NCI-H128 (cell line): ENCODE measurements around the gene NEGR1.

Experiments
- DNase-seq: peaks from one replicate; lab custom pipeline; 2025; ENCODE audit not compliant: unreplicated experiment; lab: John Stamatoyannopoulos, UW

Gene NEGR1

DNA sequence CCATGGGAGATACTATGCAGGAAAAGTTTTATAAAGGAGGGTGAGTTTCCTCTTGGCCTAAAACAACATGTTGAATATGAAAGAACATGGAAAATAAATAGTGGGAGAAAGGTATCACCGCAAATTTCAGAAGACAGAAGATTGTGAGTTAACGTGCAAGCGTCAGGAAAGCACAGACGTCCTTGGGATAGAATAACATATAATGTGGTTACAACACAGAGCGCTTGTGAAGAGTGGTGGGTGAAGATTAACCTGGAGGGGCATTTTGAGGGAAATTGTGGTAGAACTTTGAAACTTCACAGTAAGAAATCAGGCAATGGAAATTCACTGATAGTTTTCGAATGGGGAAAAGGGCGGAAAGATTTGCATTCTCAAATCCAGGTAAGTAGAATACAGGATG, 47.3 kb downstream of the NEGR1 start:
- no peak for DNase-seq

DNA sequence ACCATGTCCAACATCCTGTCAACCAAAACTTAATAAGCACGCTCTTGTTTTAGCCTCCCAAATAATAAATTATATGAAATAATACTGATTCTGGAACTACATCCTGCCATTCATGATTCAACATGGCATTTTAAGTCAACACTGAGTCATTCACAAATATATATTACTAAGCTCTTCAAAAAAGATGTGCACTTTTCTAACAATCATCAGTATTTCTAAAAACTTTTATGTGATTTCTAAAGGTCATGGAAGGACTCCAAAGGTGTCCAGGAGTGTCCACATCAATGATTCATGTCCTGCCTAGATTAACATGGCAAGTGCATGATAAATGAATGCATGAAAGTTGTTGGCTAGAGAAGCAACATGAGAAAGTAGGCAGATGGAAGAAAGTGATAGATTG, 51.6 kb downstream of the NEGR1 start:
- DNase-seq, result no peak

DNA sequence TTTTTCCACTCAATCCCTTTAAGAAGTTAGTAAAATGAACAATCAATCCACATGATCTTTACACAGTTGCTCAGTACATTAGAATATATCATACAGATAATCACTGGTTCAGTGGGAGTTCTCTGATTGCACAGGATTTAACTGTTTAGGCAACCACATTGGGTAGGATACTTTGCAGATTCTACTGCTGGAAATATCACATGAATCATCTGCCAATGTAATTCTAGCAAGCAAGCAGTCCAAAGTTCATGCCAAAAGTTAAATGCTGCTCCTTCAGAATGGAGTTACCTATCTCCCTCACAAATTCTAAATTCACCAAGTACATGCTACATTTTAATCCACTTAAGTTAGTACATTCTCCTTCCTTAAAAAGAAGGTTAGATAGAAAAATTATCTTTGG, 52.4 kb downstream of the NEGR1 start:
- no peak for DNase-seq

DNA sequence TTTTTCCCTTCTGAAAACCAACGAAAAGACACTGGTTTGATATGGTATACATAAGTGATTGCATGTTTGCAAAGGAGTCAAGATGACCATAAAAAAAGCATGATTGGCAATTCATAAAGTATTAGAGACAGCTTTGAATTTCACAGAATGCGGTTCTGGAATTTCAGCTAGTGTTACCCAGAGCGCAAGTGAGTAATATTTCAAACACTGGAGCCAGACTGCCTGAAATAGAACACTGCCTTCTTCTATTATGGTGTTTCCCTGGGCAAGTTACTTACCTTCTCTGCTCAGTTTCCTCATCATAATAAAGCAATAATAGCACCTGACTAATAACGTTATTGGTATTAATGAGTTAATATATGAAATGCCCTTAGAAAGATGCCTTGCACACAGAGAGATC, 54.7 kb downstream of the NEGR1 start:
- DNase-seq, result no peak

DNA sequence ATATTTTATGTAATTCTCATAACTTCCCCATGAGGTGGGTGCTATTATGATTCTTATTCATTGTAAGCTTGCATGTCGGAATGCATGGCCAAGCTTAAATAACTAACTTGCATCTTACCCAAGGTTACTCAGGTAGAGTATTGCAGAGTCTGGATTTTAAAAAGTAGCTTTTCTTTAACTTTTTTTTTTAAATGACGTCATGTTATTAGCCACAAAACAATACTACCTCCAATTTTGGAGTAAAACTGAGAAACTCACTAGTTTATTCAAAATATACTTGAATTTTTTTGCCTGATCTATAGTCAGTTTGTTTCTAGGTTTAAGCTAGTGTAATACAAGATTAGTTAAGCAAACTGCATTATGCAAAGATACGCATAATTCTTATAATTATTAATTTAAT, 57.8 kb downstream of the NEGR1 start:
- no peak for DNase-seq

DNA sequence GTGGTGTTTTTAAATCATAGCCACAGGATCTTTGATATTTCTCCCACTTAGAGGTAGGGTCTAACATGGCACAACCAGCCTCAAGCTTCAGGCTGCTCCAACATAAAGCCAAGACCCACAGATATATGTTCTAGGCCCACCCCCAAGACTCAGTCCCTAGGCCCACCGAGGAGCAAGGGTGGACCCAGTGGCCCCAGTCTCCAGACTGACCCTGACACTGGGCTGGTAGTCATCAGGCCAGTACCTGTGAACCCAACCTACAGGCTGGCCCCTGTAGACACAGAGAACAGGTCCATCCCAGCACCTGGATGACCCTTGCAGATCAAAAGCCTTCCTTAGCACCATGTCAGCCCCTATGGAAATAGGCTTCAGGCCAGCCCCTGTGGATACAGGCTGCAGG, 60.5 kb downstream of the NEGR1 start:
- no peak for DNase-seq

DNA sequence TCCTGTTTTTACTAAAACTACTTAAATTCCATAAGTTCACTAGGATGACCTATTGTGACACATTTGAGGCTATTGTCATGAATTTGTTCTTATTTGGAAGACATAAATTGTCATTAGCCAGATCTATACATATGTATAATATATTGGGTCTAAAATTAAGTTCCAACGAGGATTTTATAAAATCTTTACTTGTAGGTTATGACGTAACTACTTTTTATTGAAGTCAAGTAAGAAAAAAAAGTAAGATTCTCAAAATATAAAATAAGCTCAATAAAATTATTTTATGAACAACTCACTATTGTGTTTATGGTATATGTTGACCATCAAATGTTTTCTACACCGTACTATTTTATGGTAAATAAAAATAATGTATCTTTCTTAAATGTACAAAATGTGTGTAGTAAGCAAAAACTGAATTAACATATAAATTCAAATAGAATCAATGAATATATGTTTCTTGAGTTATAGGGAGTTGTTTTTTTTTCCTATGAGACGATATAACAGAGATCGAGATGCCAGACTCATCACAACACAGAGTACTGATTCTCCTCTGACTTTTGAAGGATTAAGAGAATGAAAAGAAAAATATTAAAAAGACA, 64.1 kb downstream of the NEGR1 start:
- no peak for DNase-seq

DNA sequence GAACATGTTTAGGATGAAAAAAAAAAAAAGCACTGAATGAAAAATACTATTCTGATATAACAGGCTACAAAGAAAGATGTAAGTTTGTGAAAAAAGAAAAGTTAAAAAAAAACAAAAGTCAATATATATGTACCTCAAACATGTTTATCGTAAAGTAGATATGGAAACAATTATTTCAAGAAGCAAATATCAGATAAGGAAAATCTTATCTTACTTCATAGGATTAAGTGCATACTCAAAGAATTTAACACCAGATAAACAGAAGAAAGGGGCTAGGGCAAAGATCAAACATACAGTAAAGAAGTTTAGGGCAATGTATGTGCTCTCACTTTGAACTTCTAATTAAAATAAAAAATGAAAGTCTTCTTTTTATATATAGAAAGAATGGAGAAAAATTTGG, 75.3 kb downstream of the NEGR1 start:
- no peak for DNase-seq

DNA sequence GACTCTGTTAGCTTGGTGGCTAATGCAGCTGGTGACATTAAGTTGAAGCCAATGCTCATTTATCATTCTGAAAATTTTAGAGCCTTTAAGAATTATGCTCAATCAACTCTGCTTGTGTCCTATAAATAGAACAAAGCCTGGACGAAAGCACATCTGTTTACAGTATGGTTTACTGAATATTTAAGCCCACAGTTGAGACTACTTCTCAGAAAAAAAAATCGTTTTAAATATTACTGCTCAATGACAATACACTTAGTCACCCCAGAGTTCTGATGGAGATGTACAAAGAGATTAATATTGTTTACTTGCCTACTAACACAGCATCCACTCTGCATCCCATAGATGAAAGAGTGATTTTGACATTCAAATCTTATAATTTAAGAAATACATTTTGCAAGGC, 79.6 kb downstream of the NEGR1 start:
- no peak for DNase-seq

DNA sequence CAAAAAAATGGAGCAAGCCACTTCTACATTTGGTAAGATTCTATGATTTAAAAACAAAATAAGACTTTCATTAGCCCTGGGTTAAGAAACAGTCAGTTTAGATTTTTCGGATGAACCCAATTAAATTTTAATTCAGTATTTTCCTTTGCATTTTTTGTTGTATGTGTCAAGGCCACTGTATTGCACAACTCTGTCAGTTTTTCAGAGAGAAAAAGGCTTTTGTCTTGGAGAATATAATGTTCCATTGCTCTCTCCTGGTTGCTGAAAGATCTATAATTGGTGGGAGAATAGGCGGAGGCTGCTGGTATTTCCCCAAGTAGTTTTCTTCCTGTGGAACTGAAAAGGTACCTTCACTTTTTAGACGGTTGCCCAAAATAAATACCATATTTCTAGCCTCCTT, 84.6 kb downstream of the NEGR1 start:
- no peak for DNase-seq

DNA sequence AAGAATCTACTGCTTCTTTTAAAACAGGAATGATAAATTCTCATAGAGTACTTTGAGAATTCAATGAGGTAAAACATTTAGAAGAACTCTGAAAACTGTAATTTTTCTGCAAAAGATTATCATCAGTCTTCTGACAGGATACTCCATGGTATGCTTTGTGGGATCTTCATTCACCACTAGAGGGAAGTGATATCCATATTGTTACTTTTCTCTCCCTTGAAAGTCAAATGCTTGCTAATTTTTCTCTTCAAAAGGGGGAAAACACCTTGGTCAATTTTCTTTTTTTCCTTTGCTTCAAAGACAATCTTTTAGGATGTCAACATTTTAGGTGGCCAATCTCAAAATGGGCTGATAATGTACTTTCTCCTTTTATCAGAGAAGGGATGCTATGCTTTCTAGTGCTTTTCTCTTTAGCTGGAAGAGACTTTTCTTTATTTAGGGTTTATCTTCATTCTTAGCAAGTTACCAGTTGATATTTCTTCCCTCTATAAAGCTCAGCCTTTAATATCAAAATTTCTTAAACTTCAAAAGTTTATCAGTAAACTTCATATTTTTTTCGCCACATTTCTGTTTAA, 95.5 kb downstream of the NEGR1 start:
- no peak for DNase-seq

DNA sequence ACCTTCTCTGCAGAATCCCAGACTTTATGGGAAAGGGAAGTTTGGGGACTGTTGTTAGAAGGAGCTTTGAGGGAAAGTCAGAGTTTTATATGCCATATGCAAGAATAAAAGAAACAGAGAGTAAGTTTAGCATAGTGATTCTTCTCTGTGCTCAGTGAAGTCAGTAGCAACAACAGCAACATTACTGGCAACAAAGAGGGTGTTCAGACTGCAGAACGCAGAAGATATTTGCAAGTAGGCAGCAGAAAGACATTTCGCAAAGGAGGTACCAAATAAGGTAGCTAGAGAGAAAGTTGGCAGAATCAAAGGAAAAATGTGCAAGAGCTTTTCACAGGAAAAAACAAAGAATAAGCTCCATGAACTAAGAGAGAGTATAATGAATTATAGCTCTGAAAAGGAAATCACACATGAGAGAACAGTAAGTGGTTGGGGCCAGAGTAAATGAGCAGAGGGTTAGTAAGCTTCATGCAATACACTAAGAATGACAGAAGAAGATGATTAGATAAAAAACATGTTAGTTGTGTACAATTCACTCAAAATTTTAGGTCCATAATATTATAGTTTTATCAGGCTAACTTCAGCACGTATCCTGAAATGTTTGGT, 98.1 kb downstream of the NEGR1 start:
- DNase-seq, result no peak

DNA sequence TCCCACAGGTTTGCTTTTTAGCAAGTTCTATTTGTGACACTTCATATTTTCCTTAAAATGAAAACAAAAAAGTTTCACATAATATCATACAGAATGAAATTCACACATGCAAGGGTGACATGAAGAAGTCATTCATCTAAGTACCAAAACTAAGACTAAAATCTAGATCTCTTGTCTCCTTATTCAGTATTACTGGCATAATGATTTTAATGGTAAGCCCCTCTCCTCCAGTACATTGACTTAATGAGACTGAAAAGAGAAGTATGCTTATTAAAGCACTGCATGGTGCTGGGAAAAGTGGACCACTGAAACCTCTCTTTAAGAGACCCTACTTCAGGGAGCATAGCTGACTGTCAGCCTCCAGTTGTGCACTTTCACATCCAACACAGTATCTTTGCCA, 99.5 kb downstream of the NEGR1 start:
- no peak for DNase-seq

DNA sequence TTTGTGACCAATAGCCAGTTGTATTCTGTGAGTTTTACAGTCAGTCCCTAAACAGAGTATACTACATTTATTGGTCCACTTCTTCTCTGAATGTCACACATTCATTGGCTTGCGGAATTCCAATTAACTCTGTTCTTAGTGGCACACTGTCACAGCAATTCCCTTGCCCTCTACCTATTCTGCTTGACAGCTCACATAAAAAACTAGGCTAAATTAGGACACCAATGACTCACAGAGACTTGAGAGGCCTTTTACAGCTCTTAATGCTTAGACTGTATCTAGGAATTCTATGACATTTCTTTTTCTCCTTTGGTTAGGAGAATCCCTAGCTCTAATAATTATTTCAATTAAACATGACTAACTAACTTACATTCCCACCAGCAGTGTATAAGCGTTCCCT, 104.1 kb downstream of the NEGR1 start:
- DNase-seq, result no peak

DNA sequence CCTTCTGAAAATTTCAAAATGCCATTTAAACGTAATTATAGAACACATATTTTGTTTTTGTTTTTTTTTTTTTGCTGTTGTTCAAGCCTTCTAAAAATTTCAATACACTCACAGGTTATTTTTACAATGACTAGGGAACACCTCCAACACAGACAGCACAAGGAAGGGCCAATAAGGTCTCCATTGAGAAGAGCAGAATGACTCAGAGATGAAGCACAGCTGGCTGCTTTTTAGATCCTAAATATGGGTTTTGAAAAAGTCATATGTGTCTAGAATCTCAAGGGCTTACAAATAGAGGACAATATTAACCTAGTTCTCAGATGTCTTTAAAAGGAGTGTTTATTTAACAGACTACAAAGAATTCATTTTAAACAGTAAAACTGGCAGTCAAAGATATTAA, 104.6 kb downstream of the NEGR1 start:
- no peak for DNase-seq

DNA sequence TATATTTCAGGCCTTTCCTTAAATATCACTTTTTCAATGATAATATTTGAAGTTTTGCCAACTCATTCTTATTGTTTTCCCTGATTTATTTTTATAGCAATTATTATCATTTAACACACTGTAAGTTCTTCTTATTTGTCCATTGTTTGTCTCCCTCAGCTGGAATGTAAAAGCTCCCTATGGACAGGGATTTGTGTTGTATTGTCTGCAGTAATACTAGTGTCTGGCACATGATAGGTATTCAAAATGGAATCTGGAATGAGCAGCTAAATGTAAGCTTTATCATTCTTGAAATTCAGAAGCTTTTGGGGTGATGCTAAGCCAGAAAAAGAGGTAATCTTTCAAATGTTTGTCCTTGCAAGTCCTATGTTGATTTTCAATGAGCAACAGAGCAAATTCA, 112.1 kb downstream of the NEGR1 start:
- no peak for DNase-seq

DNA sequence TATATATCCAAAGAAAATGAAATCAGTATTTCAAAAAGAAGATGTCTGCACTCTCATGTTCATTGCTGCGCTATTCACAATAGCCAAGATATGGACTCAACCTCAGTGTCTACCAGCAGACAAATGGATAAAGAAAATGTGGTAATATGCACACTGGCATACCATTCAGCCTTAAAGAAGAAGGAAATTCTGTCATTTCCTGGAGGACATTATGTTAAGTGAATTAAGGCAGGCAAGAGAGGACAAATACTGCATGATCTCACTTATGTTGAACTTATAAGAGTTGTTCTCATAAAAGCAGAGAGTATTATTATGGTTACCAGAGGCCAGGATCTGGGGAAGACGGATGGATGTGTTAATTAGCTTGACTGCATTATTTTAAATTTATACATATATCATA, 115.9 kb downstream of the NEGR1 start:
- no peak for DNase-seq

DNA sequence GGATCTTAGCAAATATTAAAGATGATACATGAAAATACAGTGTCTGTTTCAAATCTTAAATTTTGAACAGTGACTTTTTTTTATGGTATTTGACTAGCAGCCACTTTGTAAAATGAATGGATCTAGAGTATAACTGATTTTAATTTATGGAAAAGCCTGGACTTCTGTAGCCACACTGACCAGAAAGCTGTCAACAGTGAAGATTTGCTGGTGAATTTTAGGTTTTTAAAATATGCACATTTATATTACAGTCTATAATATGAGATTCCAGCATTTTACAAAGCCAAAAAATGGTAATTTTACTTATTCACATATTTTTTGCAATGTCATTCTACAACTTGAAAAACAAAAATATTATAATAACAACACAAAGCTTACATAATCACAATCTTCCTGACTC, 131.8 kb downstream of the NEGR1 start:
- no peak for DNase-seq

DNA sequence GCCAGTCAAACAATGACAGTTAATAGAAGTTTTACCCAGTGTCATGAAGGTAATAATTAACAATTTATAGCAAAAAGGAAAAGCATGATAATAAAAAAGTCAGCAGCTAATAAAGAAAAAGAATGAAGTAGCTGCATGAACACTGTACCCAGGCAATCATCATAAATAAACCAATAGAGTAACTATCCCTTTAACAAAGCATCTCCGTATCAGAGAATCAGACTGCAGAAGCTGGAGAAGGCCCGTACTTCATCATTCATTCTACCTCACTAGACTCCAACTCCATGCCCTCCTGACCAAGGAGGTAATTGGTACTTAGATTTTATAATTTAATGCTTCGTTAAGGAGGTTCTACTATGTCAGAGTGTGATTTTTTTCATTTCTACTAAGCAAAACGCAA, 140.5 kb downstream of the NEGR1 start:
- no peak for DNase-seq

DNA sequence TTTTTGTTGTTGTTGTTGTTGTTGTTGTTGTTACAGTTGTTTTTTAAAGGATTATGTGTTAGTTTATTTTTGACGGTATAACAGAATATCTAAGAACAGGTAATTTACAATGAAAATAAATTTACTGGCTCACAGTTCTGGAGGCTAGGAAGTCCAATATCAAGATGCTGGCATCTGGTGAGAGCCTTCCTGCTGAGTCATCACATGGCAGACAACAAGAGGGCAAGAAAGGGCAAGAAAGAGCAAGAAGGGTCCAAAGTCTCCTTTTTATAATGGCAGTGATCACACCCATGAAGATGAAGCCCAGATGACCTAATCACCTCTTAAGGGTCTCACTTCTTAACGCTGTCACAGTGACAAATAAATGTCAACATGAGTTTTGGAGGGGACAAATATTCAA, 142.1 kb downstream of the NEGR1 start:
- DNase-seq, result no peak

DNA sequence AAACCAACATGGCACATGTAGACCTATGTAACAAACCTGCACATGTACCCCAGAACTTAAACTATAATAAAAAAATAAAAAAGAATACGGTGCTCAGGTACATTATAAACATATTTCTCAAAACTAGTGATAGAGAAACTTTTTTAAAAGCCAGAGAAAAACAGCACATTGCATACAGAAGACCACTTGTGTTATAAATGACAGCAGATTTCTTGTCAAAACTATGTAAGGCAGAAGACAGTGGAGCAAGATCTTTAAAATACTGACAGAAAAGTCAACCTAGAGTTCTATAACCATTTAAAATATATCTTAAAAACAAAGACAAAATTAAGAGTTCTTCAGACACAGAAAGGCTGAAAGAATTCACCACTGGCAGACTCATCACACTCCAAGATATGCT, 144.7 kb downstream of the NEGR1 start:
- DNase-seq, result no peak

DNA sequence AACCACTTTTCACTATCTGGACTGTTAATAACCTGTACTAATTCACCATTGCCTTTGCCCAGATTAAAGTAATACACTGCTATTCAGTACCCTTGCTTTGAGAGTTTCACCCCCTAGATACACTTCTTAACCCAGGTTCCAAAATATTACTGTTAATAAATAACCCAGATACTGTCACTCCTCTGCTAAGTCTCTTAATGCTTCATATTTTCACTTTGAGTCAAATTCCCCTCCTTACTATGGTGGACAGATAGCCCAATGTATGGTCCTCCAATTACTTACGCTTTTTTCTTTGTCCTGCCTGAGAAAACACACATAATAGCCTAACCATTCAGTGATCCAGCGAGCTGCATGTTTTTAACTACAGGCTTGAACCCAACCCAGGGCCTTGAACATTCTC, 152.5 kb downstream of the NEGR1 start:
- no peak for DNase-seq
